ENCODE data around the gene CRYBB3.
"Not testable (repeated sequence)": the region's sequence is repeated elsewhere in the genome, so short reads cannot be mapped to it uniquely, and the experiment has no call there.

DNA sequence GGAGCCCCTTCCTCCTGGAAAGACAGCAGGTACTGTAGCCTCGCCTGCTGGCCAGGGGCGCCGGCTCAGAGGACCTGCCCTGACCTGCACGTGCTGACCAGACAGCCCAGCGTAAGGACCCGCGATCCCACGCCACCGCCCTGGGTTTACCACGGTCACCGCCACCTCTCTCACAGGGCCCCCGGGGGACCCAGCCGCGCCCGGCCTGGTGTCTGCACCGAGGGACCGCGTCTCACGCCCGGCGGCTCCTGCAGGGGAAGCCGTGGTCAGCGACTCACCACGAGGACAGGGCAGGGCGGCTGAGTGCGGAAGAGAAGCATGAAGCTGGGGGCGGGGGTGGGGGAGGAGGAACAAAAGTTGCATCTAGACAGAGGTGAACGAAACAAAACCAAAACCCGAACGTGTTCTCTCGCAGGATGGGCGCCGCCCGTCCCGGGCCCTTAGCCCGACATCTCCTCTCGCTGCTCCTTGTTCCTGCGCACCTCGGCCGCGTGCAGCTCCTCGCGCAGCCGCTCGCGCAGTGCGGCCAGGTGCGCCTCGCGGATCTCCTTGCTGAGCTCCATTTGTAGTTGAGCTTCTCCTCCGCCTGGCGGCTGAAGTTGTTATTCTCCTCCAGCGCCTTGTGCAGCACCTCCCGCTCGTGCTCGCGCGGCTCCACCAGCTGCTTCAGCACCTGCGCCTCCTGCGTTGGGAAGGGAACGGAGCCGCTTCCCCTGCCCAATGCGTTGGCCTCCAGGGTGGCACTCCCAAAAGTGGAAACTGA lies 20.6 kb upstream of the CRYBB3 start:
- TF ChIP-seq, protein P1, sequence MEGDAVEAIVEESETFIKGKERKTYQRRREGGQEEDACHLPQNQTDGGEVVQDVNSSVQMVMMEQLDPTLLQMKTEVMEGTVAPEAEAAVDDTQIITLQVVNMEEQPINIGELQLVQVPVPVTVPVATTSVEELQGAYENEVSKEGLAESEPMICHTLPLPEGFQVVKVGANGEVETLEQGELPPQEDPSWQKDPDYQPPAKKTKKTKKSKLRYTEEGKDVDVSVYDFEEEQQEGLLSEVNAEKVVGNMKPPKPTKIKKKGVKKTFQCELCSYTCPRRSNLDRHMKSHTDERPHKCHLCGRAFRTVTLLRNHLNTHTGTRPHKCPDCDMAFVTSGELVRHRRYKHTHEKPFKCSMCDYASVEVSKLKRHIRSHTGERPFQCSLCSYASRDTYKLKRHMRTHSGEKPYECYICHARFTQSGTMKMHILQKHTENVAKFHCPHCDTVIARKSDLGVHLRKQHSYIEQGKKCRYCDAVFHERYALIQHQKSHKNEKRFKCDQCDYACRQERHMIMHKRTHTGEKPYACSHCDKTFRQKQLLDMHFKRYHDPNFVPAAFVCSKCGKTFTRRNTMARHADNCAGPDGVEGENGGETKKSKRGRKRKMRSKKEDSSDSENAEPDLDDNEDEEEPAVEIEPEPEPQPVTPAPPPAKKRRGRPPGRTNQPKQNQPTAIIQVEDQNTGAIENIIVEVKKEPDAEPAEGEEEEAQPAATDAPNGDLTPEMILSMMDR (IDR thresholded peaks at IDR 0.05): not testable (repeated sequence)
- TF ChIP-seq POLR2A (IDR thresholded peaks at IDR 0.05; ENCODE audit: low read depth): not testable (repeated sequence)

All from esophagus muscularis mucosa (tissue), 3 donors.